CD14-positive monocyte (primary cell): ENCODE measurements around the gene CLASP1. TPM values are rescaled to one million over a fixed set of nuclear protein-coding genes. Genes with fewer than 3 reads are reported as not detected.

Source experiments
- DNase-seq, 3 donors: peaks; one replicate each; pipeline ENCODE4 v3.0.0-alpha.2; 2011 to 2022
- H2AFZ ChIP-seq: 2 replicates; pipeline ENCODE4 v1.6.0; 2012; ENCODE audit warnings: mild to moderate bottlenecking, low read depth, low read length, inconsistent platforms; ENCODE audit not compliant: insufficient read depth, poor library complexity, severe bottlenecking
- H3K27ac ChIP-seq, 2 donors: 1 replicate in 1 of 2; 2 replicates in 1 of 2; pipeline ENCODE4 v1.5.1; 2012 to 2013; ENCODE audit warnings: low read length in 2 of 2, control low read depth in 1 of 2, inconsistent platforms in 1 of 2, low read depth in 1 of 2, mild to moderate bottlenecking in 1 of 2
- H3K27me3 ChIP-seq, 2 donors: one replicate each; pipeline versions ENCODE4 v1.6.0 to v1.6.1; 2011 to 2013; ENCODE audit warnings: low read length in 2 of 2; ENCODE audit not compliant: control insufficient read depth in 2 of 2, insufficient read depth in 2 of 2
- H3K36me3 ChIP-seq, 2 donors: replicated peaks in 1 of 2; 1 replicate in 1 of 2; 2 replicates in 1 of 2; pipeline versions ENCODE4 v1.5.1 to v1.6.1; 2012 to 2013; ENCODE audit warnings: low read length in 2 of 2, control low read depth in 1 of 2, inconsistent platforms in 1 of 2, mild to moderate bottlenecking in 1 of 2; ENCODE audit not compliant: insufficient read depth in 2 of 2, control insufficient read depth in 1 of 2
- H3K4me1 ChIP-seq, 2 donors: 1 replicate in 1 of 2; 2 replicates in 1 of 2; pipeline versions ENCODE4 v1.5.1 to v1.6.1; 2012 to 2013; ENCODE audit warnings: low read length in 2 of 2, control low read depth in 1 of 2, inconsistent platforms in 1 of 2, mild to moderate bottlenecking in 1 of 2, moderate library complexity in 1 of 2; ENCODE audit not compliant: insufficient read depth in 2 of 2, control insufficient read depth in 1 of 2
- H3K4me2 ChIP-seq: replicated peaks from 2 replicates; pipeline ENCODE3; 2012; ENCODE audit warnings: low read length, moderate library complexity, mild to moderate bottlenecking; ENCODE audit not compliant: poor library complexity, severe bottlenecking; ENCODE audit errors: extremely low read depth
- H3K4me3 ChIP-seq, 3 experiments: fragments of 200-600 bp in 1 of 3; sonication (generic) in 1 of 3; replicated peaks in 1 of 3; 1 replicate in 2 of 3; 2 replicates in 1 of 3; pipeline ENCODE4 v1.5.1; 2011 to 2013; ENCODE audit warnings: low read length in 3 of 3, mild to moderate bottlenecking in 3 of 3, control low read depth in 2 of 3, low read depth in 2 of 3, inconsistent platforms in 1 of 3, moderate library complexity in 1 of 3
- H3K79me2 ChIP-seq: 2 replicates; pipeline ENCODE4 v1.6.0; 2012; ENCODE audit warnings: mild to moderate bottlenecking, control low read depth, inconsistent platforms, low read length, moderate library complexity; ENCODE audit not compliant: insufficient read depth
- H3K9ac ChIP-seq: 2 replicates; pipeline ENCODE4 v1.6.0; 2017; ENCODE audit warnings: low read length, mild to moderate bottlenecking; ENCODE audit not compliant: insufficient read depth, poor library complexity, severe bottlenecking
- H3K9me3 ChIP-seq, 2 donors: replicated peaks in 1 of 2; 1 replicate in 1 of 2; 2 replicates in 1 of 2; pipeline versions ENCODE4 v1.5.1 to v1.6.1; 2012 to 2013; ENCODE audit warnings: low read length in 2 of 2, control low read depth in 1 of 2; ENCODE audit not compliant: control insufficient read depth in 1 of 2, insufficient read depth in 1 of 2
- H4K20me1 ChIP-seq: 2 replicates; pipeline ENCODE4 v1.6.0; 2012; ENCODE audit warnings: mild to moderate bottlenecking, low read length, control low read depth, moderate library complexity; ENCODE audit not compliant: insufficient read depth
- H3K27ac Mint-ChIP-seq, 7 donors: one replicate each; pipeline ENCODE4 v1.8.0; 2020; ENCODE audit warnings: mild to moderate bottlenecking in 7 of 7, mixed read lengths in 7 of 7, moderate library complexity in 6 of 7, inconsistent platforms in 2 of 7
- H3K27me3 Mint-ChIP-seq, 3 donors: one replicate each; pipeline ENCODE4 v1.8.0; 2021 to 2022; ENCODE audit warnings: low read depth in 3 of 3, mild to moderate bottlenecking in 3 of 3, mixed read lengths in 3 of 3, moderate library complexity in 3 of 3, inconsistent platforms in 1 of 3
- H3K36me3 Mint-ChIP-seq, 2 donors: one replicate each; pipeline ENCODE4 v1.8.0; 2020; ENCODE audit warnings: mixed read lengths in 2 of 2, inconsistent platforms in 1 of 2, mild to moderate bottlenecking in 1 of 2
- H3K4me1 Mint-ChIP-seq: one replicate; pipeline ENCODE4 v1.8.0; 2020; ENCODE audit warnings: mild to moderate bottlenecking, mixed read lengths
- H3K4me3 Mint-ChIP-seq, 2 donors: one replicate each; pipeline ENCODE4 v1.8.0; 2020; ENCODE audit warnings: mild to moderate bottlenecking in 2 of 2, mixed read lengths in 2 of 2, moderate library complexity in 1 of 2
- H3K9me3 Mint-ChIP-seq, 7 donors: one replicate each; pipeline ENCODE4 v1.8.0; 2020 to 2022; ENCODE audit warnings: mixed read lengths in 7 of 7, mild to moderate bottlenecking in 6 of 7, moderate library complexity in 6 of 7, inconsistent platforms in 2 of 7
- WGBS: methylation state at CpG from one replicate; pipeline ENCODE4 v1.1.5; 2013; ENCODE audit warnings: missing lambda C conversion rate; ENCODE audit not compliant: insufficient coverage; 5-methylcytosine and 5-hydroxymethylcytosine counted together
- intact Hi-C, 2 donors: fragments of 100-400 bp; cut with micrococcal nuclease; formaldehyde crosslinking; loops; one replicate each; pipeline versions ENCODE4 v1.15.0 to v1.15.1; 2023
- polyA plus RNA-seq, 3 donors: library from polyadenylated mRNA; depleted of rRNA in 1 of 3; unstranded in 2 of 3; stranded (reverse) in 1 of 3; fragments of 300-500 nt in 2 of 3; fragments of >200 nt in 1 of 3; fragmentation: Illumina TruSeq in 2 of 3; gene quantifications; 1 replicate in 2 of 3; 2 replicates in 1 of 3; pipeline ENCODE4 v1.2.3, GENCODE V29; 2012 to 2021
- TF ChIP-seq, protein P1 (sequence below): fragments of 200-600 bp; IDR thresholded peaks from one replicate; pipeline ENCODE4 v1.8.0; 2022; ENCODE audit warnings: antibody characterized with exemption, mild to moderate bottlenecking

CLASP1 gene
- polyA plus RNA-seq, 3 donors, result 4.8 to 8.1 (median 7.6) TPM

- no peak overlapping the region for H3K9ac ChIP-seq
- Mint-ChIP-seq H3K9me3 (peaks cover 4 to 10% (median 7%) of the 10 kb centered on the region in 7 donors), H3K27me3 (no peaks in the 10 kb centered on the region), H3K4me3 (no peak overlapping the region), H3K27ac (no peak overlapping the region), H3K4me1 (peaks cover 17% of the 10 kb centered on the region), H3K36me3 (peaks cover 3 to 5% of the 10 kb centered on the region in 2 donors)
- no peak overlapping the region for H3K27ac ChIP-seq
- peaks cover 92% of the 10 kb centered on the region for H3K79me2 ChIP-seq
- TF ChIP-seq, protein P1, sequence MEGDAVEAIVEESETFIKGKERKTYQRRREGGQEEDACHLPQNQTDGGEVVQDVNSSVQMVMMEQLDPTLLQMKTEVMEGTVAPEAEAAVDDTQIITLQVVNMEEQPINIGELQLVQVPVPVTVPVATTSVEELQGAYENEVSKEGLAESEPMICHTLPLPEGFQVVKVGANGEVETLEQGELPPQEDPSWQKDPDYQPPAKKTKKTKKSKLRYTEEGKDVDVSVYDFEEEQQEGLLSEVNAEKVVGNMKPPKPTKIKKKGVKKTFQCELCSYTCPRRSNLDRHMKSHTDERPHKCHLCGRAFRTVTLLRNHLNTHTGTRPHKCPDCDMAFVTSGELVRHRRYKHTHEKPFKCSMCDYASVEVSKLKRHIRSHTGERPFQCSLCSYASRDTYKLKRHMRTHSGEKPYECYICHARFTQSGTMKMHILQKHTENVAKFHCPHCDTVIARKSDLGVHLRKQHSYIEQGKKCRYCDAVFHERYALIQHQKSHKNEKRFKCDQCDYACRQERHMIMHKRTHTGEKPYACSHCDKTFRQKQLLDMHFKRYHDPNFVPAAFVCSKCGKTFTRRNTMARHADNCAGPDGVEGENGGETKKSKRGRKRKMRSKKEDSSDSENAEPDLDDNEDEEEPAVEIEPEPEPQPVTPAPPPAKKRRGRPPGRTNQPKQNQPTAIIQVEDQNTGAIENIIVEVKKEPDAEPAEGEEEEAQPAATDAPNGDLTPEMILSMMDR, result no peak
- no peak overlapping the region for H3K4me2 ChIP-seq
- intact Hi-C loops, result no loop called here
- WGBS, result 94% methylated on average over 2 of the region's 2 CpGs
- no peaks in the 10 kb centered on the region for H3K9me3 ChIP-seq
- DNase-seq, result no peak
- peaks cover 64% of the 10 kb centered on the region for H4K20me1 ChIP-seq
- H3K4me1 ChIP-seq, result no peaks in the 10 kb centered on the region
- no peaks in the 10 kb centered on the region for H3K36me3 ChIP-seq
- H2AFZ ChIP-seq, result no peak overlapping the region
- no peaks in the 10 kb centered on the region for H3K27me3 ChIP-seq
- no peak overlapping the region for H3K4me3 ChIP-seq
Measured at GRCh38 chr2:121550669-121551068, 98.6 kb downstream of the CLASP1 start.

DNA sequence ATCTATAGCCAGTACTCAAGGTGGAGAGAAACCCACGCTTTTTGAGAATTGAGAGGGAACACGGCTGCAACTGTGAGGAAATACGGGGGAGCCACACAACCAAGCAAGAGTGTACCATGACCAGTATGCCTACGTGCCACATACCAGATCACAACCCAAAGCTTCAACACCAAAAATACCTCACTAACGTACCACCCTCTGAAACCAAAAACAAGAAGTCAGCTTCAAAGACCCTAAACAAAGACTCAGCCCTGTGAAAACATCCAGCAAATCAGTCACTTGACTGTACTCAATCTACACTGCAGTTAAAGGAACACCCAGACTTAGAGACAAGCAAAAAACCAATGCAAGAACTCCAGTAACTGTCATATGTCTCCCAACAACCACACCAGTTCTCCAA is 101.6 kb downstream of the CLASP1 start:
- peaks cover 0 to 5% of the 10 kb centered on the region in 2 donors for H3K36me3 Mint-ChIP-seq
- DNase-seq, result no peak
- H3K9ac ChIP-seq, result no peak overlapping the region

More for the DNA sequence above, 101.6 kb downstream of the CLASP1 start:
- Mint-ChIP-seq H3K9me3 (peaks cover 2 to 10% (median 7%) of the 10 kb centered on the region in 7 donors), H3K27ac (peak overlapping the region in 4 of 7 donors; percentile 1 to 46 (median 16)), H3K4me1 (peaks cover 17% of the 10 kb centered on the region), H3K27me3 (no peaks in the 10 kb centered on the region), H3K4me3 (no peak overlapping the region)
- Histone ChIP-seq H4K20me1 (peaks cover 81% of the 10 kb centered on the region), H3K36me3 (no peaks in the 10 kb centered on the region), H3K27ac (no peak overlapping the region), H3K9me3 (no peaks in the 10 kb centered on the region), H3K79me2 (peaks cover 96% of the 10 kb centered on the region), H3K4me2 (no peak overlapping the region), H2AFZ (no peak overlapping the region), H3K4me1 (peaks cover 0 to 2% of the 10 kb centered on the region in 2 donors), H3K27me3 (no peaks in the 10 kb centered on the region), H3K4me3 (no peak overlapping the region)
- WGBS, result 77% methylated on average over 5 of the region's 5 CpGs
- intact Hi-C loops, result no loop called here
- TF ChIP-seq, protein P1, result no peak
